ENCODE data around the gene LYZL2.

- TF ChIP-seq CTCF (IDR thresholded peaks at IDR 0.05; ENCODE audit: insufficient read depth, low read depth, low read length) (no peak), EZH2 (IDR thresholded peaks at IDR 0.05; ENCODE audit: insufficient read depth, low read length) (no peak)
Measured at GRCh38 chr10:30576641-30577040, 52.9 kb downstream of the LYZL2 start.
